SK-N-SH treated with all-trans-retinoic acid at 6 μM for 48 hours (cell line): ENCODE data around the gene ATP11A.

ENCODE experiments used
- RARB ChIP-seq: fragments of 250-450 bp; sonication (Bioruptor Pico); IDR thresholded peaks from 2 replicates; pipeline ENCODE4 v1.8.0; 2021; ENCODE audit warnings: mild to moderate bottlenecking, moderate library complexity
- ZFP30 ChIP-seq: fragments of 450-650 bp; formaldehyde crosslinking; IDR thresholded peaks from 2 replicates; pipeline ENCODE4 v1.5.0; 2022; ENCODE audit warnings: mild to moderate bottlenecking, moderate library complexity
- TF ChIP-seq, protein P1 (sequence below): fragments of 250-450 bp; sonication (Bioruptor Pico); IDR thresholded peaks from 2 replicates; pipeline ENCODE4 v1.8.0; 2021; ENCODE audit warnings: low read depth, mild to moderate bottlenecking, moderate library complexity, borderline replicate concordance
- TF ChIP-seq, protein P2 (sequence below): fragments of 250-450 bp; sonication (Bioruptor Pico); IDR thresholded peaks from 2 replicates; pipeline ENCODE4 v1.5.1; 2020; ENCODE audit warnings: low read depth, mild to moderate bottlenecking, moderate library complexity

DNA sequence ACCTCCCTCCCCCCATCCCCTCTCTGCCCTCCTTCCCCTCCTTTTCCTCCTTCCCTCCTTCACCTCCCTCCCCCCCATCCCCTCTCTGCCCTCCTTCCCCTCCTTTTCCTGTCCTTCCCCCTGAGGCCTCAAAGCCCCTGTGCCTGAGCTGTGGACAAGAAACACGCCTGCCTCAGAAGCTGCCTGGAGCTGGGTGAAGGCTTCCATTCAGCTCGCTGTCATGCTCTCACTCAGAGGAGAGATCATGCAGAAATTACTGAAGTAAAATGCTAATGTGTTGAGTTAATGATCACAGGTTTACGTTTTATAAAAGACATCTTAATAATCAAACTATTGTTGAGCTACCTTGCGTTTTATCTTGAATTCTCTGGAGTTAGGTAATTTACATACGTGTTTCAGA, 114.5 kb downstream of the ATP11A start:
- TF ChIP-seq ZFP30 (no peak), RARB (CRISPR knock-in tag) (no peak)
- TF ChIP-seq, protein P1, sequence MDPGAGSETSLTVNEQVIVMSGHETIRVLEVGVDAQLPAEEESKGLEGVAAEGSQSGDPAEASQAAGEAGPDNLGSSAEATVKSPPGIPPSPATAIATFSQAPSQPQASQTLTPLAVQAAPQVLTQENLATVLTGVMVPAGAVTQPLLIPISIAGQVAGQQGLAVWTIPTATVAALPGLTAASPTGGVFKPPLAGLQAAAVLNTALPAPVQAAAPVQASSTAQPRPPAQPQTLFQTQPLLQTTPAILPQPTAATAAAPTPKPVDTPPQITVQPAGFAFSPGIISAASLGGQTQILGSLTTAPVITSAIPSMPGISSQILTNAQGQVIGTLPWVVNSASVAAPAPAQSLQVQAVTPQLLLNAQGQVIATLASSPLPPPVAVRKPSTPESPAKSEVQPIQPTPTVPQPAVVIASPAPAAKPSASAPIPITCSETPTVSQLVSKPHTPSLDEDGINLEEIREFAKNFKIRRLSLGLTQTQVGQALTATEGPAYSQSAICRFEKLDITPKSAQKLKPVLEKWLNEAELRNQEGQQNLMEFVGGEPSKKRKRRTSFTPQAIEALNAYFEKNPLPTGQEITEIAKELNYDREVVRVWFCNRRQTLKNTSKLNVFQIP (CRISPR knock-in tag): no peak
- TF ChIP-seq, protein P2, sequence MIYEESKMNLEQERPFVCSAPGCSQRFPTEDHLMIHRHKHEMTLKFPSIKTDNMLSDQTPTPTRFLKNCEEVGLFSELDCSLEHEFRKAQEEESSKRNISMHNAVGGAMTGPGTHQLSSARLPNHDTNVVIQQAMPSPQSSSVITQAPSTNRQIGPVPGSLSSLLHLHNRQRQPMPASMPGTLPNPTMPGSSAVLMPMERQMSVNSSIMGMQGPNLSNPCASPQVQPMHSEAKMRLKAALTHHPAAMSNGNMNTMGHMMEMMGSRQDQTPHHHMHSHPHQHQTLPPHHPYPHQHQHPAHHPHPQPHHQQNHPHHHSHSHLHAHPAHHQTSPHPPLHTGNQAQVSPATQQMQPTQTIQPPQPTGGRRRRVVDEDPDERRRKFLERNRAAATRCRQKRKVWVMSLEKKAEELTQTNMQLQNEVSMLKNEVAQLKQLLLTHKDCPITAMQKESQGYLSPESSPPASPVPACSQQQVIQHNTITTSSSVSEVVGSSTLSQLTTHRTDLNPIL: no peak
